ENCODE data around the gene NECAB2.

- TF ChIP-seq POLR2A (IDR thresholded peaks at IDR 0.05; ENCODE audit: low read length) (no peak), GATA1 (IDR thresholded peaks at IDR 0.05; ENCODE audit: low read depth, low read length) (no peak)
These were observed 70.4 kb downstream of the NECAB2 start for GRCh38 chr16:84038469-84038868.

Data from erythroblast (primary cell).